22Rv1 (cell line): ENCODE results near the gene DEDD2.

Experiments used
- CTCF ChIP-seq: fragments of 450-650 bp; IDR thresholded peaks from 2 replicates; pipeline ENCODE4 v1.5.1; 2017; ENCODE audit warnings: mild to moderate bottlenecking
- ZFX ChIP-seq: fragments of 450-650 bp; IDR thresholded peaks from 2 replicates; pipeline ENCODE4 v1.6.1; 2017; ENCODE audit warnings: antibody characterized with exemption, borderline replicate concordance

GRCh38 chr19:42242069-42242511, 24.6 kb upstream of the DEDD2 start:
- TF ChIP-seq CTCF (no peak), ZFX (no peak; the same call in 1 of the 2 replicates)
